HepG2 (cell line): ENCODE measurements around the gene CNOT2. TPM values are rescaled to one million over a fixed set of nuclear protein-coding genes. Genes with fewer than 3 reads are reported as not detected.

Experiments
- CHCHD3 ChIP-seq: sonication (generic); formaldehyde crosslinking; IDR thresholded peaks from 2 replicates; pipeline ENCODE4 v1.8.0; 2022; ENCODE audit warnings: mild to moderate bottlenecking, missing genetic modification reagents, moderate library complexity
- CSRNP1 ChIP-seq: sonication (generic); formaldehyde crosslinking; IDR thresholded peaks from 2 replicates; pipeline ENCODE4 v1.8.1; 2023; ENCODE audit warnings: mild to moderate bottlenecking, missing genetic modification reagents
- GTF2F1 ChIP-seq: fragments of 150-350 bp; IDR thresholded peaks from 2 replicates; pipeline ENCODE4 v1.6.1; 2014; ENCODE audit warnings: low read length
- MXI1 ChIP-seq: IDR thresholded peaks from 3 replicates; pipeline ENCODE4 v1.6.1; 2012; ENCODE audit warnings: low read depth, low read length, inconsistent platforms, borderline replicate concordance
- polyA plus RNA-seq, 8 experiments: library from polyadenylated mRNA; depleted of rRNA in 3 of 8; stranded (reverse) in 7 of 8; unstranded in 1 of 8; fragments of >200 nt; fragmentation: Illumina TruSeq in 4 of 8; extraction: Trizol in 4 of 8; gene quantifications; 2 replicates each; pipeline versions ENCODE4 v1.2.1 to v1.2.3, GENCODE V29; 2011 to 2016; ENCODE audit warnings: low read depth in 4 of 8, missing spikeins in 1 of 8, mixed read lengths in 1 of 8; ENCODE audit not compliant: insufficient read depth in 1 of 8
- total RNA-seq, 5 experiments: library from RNA; depleted of rRNA; stranded (reverse); fragments of >200 nt; fragmentation: Illumina TruSeq; extraction: Trizol; gene quantifications; 2 replicates each; pipeline ENCODE4 v1.2.3, GENCODE V29; 2016; ENCODE audit warnings: low read depth in 1 of 5
- TF ChIP-seq, protein P1 (sequence below): sonication (generic); formaldehyde crosslinking; IDR thresholded peaks from one replicate; pipeline ENCODE4 v1.5.1; 2020; ENCODE audit warnings: mild to moderate bottlenecking, missing genetic modification reagents; ENCODE audit errors: not compliant biosample characterization
- TF ChIP-seq, protein P2 (sequence below): sonication (generic); formaldehyde crosslinking; IDR thresholded peaks from 2 replicates; pipeline ENCODE4 v1.8.0; 2023; ENCODE audit warnings: mild to moderate bottlenecking, missing genetic modification reagents

Gene CNOT2
- total and polyA plus RNA-seq, 2 of the 13 experiments (the other 11 are each of a cell fraction or from before 2014, with no cell fraction given), result 54.5 to 76.6 TPM

DNA sequence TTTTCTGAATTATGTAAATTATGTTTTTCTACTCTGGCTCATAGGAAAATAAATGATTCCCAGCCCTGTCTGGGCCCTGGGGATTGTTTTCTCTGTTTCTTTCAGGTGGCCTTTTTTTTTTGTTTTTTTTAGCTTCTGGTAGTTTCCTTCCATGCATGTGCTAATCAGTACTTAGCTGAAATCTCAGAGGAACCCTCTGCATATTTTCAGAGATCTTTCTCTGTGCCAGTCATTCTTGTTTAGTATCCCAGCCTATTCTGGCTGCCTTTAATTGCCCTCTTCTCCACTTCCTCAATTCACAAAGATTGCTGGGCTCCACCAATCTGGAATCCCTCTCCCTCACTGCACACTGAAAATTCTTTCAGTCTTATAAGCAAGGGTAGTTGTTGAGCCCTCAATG is 46.9 kb downstream of the CNOT2 start (continued):
- TF ChIP-seq, protein P1, sequence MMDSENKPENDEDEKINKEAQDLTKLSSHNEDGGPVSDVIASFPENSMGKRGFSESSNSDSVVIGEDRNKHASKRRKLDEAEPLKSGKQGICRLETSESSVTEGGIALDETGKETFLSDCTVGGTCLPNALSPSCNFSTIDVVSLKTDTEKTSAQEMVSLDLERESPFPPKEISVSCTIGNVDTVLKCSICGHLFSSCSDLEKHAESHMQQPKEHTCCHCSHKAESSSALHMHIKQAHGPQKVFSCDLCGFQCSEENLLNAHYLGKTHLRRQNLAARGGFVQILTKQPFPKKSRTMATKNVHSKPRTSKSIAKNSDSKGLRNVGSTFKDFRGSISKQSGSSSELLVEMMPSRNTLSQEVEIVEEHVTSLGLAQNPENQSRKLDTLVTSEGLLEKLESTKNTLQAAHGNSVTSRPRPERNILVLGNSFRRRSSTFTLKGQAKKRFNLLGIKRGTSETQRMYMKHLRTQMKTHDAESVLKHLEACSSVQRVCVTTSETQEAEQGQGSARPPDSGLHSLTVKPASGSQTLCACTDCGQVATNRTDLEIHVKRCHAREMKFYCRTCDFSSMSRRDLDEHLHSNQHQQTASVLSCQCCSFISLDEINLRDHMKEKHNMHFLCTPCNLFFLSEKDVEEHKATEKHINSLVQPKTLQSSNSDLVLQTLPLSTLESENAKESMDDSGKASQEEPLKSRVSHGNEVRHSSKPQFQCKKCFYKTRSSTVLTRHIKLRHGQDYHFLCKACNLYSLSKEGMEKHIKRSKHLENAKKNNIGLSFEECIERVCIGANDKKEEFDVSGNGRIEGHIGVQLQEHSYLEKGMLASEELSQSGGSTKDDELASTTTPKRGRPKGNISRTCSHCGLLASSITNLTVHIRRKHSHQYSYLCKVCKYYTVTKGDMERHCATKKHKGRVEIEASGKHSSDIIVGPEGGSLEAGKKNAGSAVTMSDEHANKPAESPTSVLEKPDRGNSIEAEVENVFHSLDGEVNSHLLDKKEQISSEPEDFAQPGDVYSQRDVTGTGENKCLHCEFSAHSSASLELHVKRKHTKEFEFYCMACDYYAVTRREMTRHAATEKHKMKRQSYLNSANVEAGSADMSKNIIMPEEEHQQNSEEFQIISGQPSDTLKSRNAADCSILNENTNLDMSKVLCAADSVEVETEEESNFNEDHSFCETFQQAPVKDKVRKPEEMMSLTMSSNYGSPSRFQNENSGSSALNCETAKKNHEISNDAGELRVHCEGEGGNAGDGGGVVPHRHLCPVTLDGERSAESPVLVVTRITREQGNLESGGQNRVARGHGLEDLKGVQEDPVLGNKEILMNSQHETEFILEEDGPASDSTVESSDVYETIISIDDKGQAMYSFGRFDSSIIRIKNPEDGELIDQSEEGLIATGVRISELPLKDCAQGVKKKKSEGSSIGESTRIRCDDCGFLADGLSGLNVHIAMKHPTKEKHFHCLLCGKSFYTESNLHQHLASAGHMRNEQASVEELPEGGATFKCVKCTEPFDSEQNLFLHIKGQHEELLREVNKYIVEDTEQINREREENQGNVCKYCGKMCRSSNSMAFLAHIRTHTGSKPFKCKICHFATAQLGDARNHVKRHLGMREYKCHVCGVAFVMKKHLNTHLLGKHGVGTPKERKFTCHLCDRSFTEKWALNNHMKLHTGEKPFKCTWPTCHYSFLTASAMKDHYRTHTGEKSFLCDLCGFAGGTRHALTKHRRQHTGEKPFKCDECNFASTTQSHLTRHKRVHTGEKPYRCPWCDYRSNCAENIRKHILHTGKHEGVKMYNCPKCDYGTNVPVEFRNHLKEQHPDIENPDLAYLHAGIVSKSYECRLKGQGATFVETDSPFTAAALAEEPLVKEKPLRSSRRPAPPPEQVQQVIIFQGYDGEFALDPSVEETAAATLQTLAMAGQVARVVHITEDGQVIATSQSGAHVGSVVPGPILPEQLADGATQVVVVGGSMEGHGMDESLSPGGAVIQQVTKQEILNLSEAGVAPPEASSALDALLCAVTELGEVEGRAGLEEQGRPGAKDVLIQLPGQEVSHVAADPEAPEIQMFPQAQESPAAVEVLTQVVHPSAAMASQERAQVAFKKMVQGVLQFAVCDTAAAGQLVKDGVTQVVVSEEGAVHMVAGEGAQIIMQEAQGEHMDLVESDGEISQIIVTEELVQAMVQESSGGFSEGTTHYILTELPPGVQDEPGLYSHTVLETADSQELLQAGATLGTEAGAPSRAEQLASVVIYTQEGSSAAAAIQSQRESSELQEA (CRISPR knock-in tag), result no peak
- no peak for TF ChIP-seq CHCHD3
- TF ChIP-seq GTF2F1, result no peak
- TF ChIP-seq MXI1, result no peak
- TF ChIP-seq, protein P2, sequence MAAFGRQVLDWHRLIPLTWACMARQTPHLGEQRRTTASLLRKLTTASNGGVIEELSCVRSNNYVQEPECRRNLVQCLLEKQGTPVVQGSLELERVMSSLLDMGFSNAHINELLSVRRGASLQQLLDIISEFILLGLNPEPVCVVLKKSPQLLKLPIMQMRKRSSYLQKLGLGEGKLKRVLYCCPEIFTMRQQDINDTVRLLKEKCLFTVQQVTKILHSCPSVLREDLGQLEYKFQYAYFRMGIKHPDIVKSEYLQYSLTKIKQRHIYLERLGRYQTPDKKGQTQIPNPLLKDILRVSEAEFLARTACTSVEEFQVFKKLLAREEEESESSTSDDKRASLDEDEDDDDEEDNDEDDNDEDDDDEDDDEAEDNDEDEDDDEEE (CRISPR knock-in tag), result no peak
- no peak for TF ChIP-seq CSRNP1 (CRISPR knock-in tag)
